Astrocyte of the hippocampus (primary cell): ENCODE measurements around the gene TACC3.
A peak's percentile ranks its signal among the peaks of the same experiment; 100 is the strongest.

Experiments used
- DNase-seq: peaks from one replicate; pipeline ENCODE4 v3.0.0; 2011; ENCODE audit warnings: low read depth, low spot score

TACC3 gene

GRCh38 chr4:1703867-1704266 lies 17.5 kb upstream of the TACC3 start:
- DNase-seq, result no peak

- no peak for DNase-seq
Measured at GRCh38 chr4:1705732-1706131, 15.6 kb upstream of the TACC3 start.

GRCh38 chr4:1706358-1706757 lies 15.0 kb upstream of the TACC3 start:
- DNase-seq, result no peak

- no peak for DNase-seq
Measured at GRCh38 chr4:1708581-1708980, 12.7 kb upstream of the TACC3 start.

- DNase-seq, result no peak
Measured at GRCh38 chr4:1711055-1711570, 10.2 kb upstream of the TACC3 start.

- DNase-seq, result peak; percentile 76
Measured at GRCh38 chr4:1711571-1712215, 9.6 kb upstream of the TACC3 start.

- DNase-seq, result peak; percentile 95
Measured at GRCh38 chr4:1712216-1713002, 8.9 kb upstream of the TACC3 start, which contains the start of gene SLBP. Gene SLBP (minus strand): TSS chr4:1712319. CDS start chr4:1712188, 131 bp downstream.

GRCh38 chr4:1713003-1713851 lies 8.1 kb upstream of the TACC3 start:
- no peak for DNase-seq

- DNase-seq, result peak; percentile 77
Measured at GRCh38 chr4:1714303-1715001, 6.9 kb upstream of the TACC3 start.

- peak; percentile 46 for DNase-seq
Measured at GRCh38 chr4:1715002-1715758, 6.1 kb upstream of the TACC3 start.

- no peak for DNase-seq
Measured at GRCh38 chr4:1716065-1716945, 5.0 kb upstream of the TACC3 start.

GRCh38 chr4:1717129-1718094 lies 3.9 kb upstream of the TACC3 start:
- DNase-seq, result no peak

GRCh38 chr4:1718095-1718850 lies 3.0 kb upstream of the TACC3 start:
- DNase-seq, result no peak

GRCh38 chr4:1720163-1720983 lies 948 bp upstream of the TACC3 start:
- DNase-seq, result peak; percentile 74

GRCh38 chr4:1721666-1722550 lies 587 bp downstream of the TACC3 start:
- no peak for DNase-seq
